Measurements from ENCODE around the gene GTF2H4. TPM values are rescaled to one million over a fixed set of nuclear protein-coding genes. Genes with fewer than 3 reads are reported as not detected.

Gene GTF2H4
- total and polyA plus RNA-seq, 10 of the 15 experiments (the other 5 are each of a cell fraction or from before 2014, with no cell fraction given), result 1.1 to 43.8 (median 18.9) TPM

DNA sequence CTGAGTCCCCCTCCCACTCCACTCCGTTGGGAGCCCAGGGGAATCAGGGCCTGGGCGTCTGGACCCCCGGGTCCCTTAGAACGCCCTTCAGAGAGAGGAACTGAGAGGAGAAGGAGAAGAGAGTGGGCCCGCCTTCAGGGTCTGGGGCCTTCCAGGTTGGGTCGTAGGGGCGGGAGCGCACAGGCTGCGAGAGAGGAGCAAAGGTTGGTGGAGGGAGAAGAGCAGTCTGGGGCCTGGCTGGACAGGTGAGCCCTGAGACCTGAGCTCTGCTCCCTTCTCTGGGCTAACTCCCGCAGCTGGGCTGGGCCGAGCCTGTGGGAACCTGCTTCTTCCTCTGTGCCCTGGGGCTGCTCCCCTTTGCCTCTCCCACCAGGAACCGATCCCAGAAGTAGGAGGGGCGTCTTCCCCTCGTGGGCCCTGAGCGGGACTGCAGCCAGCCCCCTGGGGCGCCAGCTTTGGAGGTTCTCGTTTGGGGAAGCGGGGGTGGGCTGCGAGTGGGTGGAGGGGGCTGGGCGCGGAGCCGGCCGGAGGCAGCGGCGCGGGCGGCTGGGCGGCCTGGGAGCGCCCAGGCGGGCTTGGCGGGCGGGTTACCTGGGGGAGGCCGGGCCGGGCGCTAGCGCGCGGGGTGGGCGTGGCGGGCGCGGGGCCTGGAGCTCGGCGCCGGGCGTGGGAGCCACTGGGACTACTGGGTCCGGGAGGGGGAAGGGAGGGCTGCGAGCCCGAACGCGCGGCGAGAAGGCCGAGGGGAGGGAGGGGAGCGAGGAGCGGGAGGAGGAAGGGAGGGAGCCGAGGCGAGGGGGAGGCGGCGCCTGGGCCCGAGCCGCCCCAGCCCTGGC is 24.1 kb upstream of the GTF2H4 start, which contains the start of gene DDR1:
Gene DDR1 (plus strand): TSS at position 835 of the 836 bp plus-strand sequence. CDS start 4,211 bp downstream, outside the sequence.
- Histone ChIP-seq H3K79me2 (ENCODE audit: control insufficient read depth, insufficient read depth, low read length) (peaks cover 10% of the 10 kb centered on the region), H4K20me1 (ENCODE audit: control insufficient read depth, insufficient read depth) (no peaks in the 10 kb centered on the region), H3K9ac (ENCODE audit: control insufficient read depth, insufficient read depth, low read length) (peak within 1 kb of the TSS; percentile 64), H3K27ac (ENCODE audit: control insufficient read depth, insufficient read depth) (peak within 1 kb of the TSS; percentile 81), H3K4me3 (peak within 1 kb of the TSS; percentile 75), H3K27me3 (replicated peaks in 1 of 2; ENCODE audit: control insufficient read depth in 2 of 2, insufficient read depth in 2 of 2, low read length in 1 of 2) (no peaks in the 10 kb centered on the region), H3K9me3 (replicated peaks; ENCODE audit: control insufficient read depth, insufficient read depth, low read length) (no peaks in the 10 kb centered on the region), H3K4me1 (ENCODE audit: control insufficient read depth, insufficient read depth, low read length) (peaks cover 38% of the 10 kb centered on the region), H3K4me2 (ENCODE audit: control insufficient read depth, insufficient read depth) (peak within 1 kb of the TSS; percentile 99), H3K36me3 (ENCODE audit: control insufficient read depth in 2 of 2, insufficient read depth in 2 of 2, low read length in 1 of 2) (no peaks in the 10 kb centered on the region; a peak in 1 of 4 replicates), H2AFZ (ENCODE audit: control insufficient read depth, low read depth, low read length) (peak within 1 kb of the TSS; percentile 73)
- TF ChIP-seq SRF (IDR thresholded peaks at IDR 0.05; ENCODE audit: low read depth in 2 of 2, low read length in 2 of 2) (no peak), YY1 (IDR thresholded peaks at IDR 0.05; ENCODE audit: low read depth, low read length) (0 out of 2 replicates have a peak, but pooled peaks have one; percentile 15), RELA (IDR thresholded peaks at IDR 0.05; ENCODE audit: borderline replicate concordance, partially characterized antibody) (no peak), EGR1 (IDR thresholded peaks at IDR 0.05; ENCODE audit: borderline replicate concordance in 1 of 2, low read depth in 2 of 2, low read length in 2 of 2) (peak in 1 of 2 experiments; percentile 85; a peak in 2 of 3 replicates), SPI1 (IDR thresholded peaks at IDR 0.05; ENCODE audit: borderline replicate concordance, insufficient read depth, low read depth, low read length) (peak; percentile 80), IKZF1 (conservative IDR thresholded peaks at IDR 0.05) (peak; percentile 34), ATF7 (IDR thresholded peaks at IDR 0.05; ENCODE audit: low read depth) (no peak), YBX1 (IDR thresholded peaks at IDR 0.05) (no peak), DPF2 (IDR thresholded peaks at IDR 0.05) (0 out of 2 replicates have a peak, but pooled peaks have one; percentile 29), IKZF2 (IDR thresholded peaks at IDR 0.05) (peak in 1 of 2 experiments; percentile 36; a peak in 1 of 4 replicates), SIN3A (IDR thresholded peaks at IDR 0.05; ENCODE audit: low read depth, low read length) (no peak), JUNB (IDR thresholded peaks at IDR 0.05) (no peak), MTA2 (IDR thresholded peaks at IDR 0.05; ENCODE audit: low read depth) (0 out of 2 replicates have a peak, but pooled peaks have one; percentile 13), TCF3 (IDR thresholded peaks at IDR 0.05; ENCODE audit: borderline replicate concordance, insufficient read depth, low read depth, low read length) (no peak), CHD2 (IDR thresholded peaks at IDR 0.05; ENCODE audit: borderline replicate concordance, low read depth, low read length) (0 out of 2 replicates have a peak, but pooled peaks have one; percentile 18), POLR2A (IDR thresholded peaks at IDR 0.05; ENCODE audit: low read depth, low read length) (peak; percentile 18; the same call in 1 of the 2 replicates), GATAD2B (conservative IDR thresholded peaks at IDR 0.05; ENCODE audit: low read depth) (peak; percentile 17)
- TF ChIP-seq, protein P1, sequence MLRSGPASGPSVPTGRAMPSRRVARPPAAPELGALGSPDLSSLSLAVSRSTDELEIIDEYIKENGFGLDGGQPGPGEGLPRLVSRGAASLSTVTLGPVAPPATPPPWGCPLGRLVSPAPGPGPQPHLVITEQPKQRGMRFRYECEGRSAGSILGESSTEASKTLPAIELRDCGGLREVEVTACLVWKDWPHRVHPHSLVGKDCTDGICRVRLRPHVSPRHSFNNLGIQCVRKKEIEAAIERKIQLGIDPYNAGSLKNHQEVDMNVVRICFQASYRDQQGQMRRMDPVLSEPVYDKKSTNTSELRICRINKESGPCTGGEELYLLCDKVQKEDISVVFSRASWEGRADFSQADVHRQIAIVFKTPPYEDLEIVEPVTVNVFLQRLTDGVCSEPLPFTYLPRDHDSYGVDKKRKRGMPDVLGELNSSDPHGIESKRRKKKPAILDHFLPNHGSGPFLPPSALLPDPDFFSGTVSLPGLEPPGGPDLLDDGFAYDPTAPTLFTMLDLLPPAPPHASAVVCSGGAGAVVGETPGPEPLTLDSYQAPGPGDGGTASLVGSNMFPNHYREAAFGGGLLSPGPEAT (IDR thresholded peaks at IDR 0.05; ENCODE audit: low read depth), result 0 out of 2 replicates have a peak, but pooled peaks have one; percentile 7
- WGBS (ENCODE audit: insufficient coverage, insufficient replicate concordance, low lambda C conversion rate, missing lambda C conversion rate), result 16% methylated on average over 21 of the region's 62 CpGs
- FAIRE-seq, result no peak
- ChIA-PET RAD21 (ENCODE audit: unreplicated experiment) (interaction anchor here (0.5 to 10.7 kb wide), 22 partner anchors 17 to 269 kb away, joined by 3 to 144 read pairs (median 4); partner anchors contain the start of genes GTF2H4, IER3 and VARS2), POLR2A (interaction anchor here (0.5 to 5.8 kb wide), 19 partner anchors 12 to 656 kb away, joined by 3 to 50 read pairs (median 4); partner anchors contain the start of genes GTF2H4, MDC1 and VARS2), SMC1A (ENCODE audit: uncharacterized antibody, unreplicated experiment) (interaction anchor here (1.1 to 4.9 kb wide), 13 partner anchors 17 to 283 kb away, joined by 3 to 40 read pairs (median 4); partner anchors contain the start of genes GTF2H4, MDC1 and VARS2), CTCF (interaction anchor here (0.5 to 6.7 kb wide), 11 partner anchors 22 to 383 kb away, joined by 3 to 71 read pairs (median 5); partner anchors contain the start of gene VARS2)
- ATAC-seq, result peak; percentile 65
- DNase-seq (ENCODE audit: low read depth, low spot score), result no peak
- intact Hi-C loops (cut with micrococcal nuclease; ENCODE audit: unreplicated experiment) (loop anchor here (2.0 kb wide), 2 partner anchors 17 to 25 kb away; partner anchors contain the start of gene GTF2H4), in situ Hi-C loops (cut with MboI) (no loop called here)
- TSS peak; percentile 43 for BruUV-seq (replicated peaks)
